SKM-1 treated with dmso at 0.1 percent for 144 hours (cell line): ENCODE data around the gene WNT3A.
"Not testable (repeated sequence)": the region's sequence is repeated elsewhere in the genome, so short reads cannot be mapped to it uniquely, and the experiment has no call there.

Experiments
- DNase-seq: peaks from one replicate; lab custom pipeline; 2025; ENCODE audit not compliant: unreplicated experiment; lab: John Stamatoyannopoulos, UW

Gene WNT3A, protein sequence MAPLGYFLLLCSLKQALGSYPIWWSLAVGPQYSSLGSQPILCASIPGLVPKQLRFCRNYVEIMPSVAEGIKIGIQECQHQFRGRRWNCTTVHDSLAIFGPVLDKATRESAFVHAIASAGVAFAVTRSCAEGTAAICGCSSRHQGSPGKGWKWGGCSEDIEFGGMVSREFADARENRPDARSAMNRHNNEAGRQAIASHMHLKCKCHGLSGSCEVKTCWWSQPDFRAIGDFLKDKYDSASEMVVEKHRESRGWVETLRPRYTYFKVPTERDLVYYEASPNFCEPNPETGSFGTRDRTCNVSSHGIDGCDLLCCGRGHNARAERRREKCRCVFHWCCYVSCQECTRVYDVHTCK

DNA sequence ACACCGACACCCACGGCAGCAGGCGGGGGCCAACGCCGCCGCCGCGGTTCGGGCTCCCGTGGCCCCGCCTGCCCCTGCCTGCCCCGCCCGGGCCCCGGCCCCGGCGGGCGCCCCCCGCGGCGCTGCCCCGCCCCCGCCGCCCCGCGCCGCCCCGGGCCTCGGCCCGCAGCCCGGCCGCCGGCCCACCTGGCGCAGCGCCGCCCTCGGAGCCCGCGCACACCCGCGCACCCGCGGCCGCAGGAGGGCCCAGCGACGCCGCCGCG lies at the start of gene WNT3A:
TSS of gene WNT3A (plus strand) at position 213 of the 263 bp plus-strand sequence. CDS start 131 bp downstream, outside the sequence.
- DNase-seq = no peak

DNA sequence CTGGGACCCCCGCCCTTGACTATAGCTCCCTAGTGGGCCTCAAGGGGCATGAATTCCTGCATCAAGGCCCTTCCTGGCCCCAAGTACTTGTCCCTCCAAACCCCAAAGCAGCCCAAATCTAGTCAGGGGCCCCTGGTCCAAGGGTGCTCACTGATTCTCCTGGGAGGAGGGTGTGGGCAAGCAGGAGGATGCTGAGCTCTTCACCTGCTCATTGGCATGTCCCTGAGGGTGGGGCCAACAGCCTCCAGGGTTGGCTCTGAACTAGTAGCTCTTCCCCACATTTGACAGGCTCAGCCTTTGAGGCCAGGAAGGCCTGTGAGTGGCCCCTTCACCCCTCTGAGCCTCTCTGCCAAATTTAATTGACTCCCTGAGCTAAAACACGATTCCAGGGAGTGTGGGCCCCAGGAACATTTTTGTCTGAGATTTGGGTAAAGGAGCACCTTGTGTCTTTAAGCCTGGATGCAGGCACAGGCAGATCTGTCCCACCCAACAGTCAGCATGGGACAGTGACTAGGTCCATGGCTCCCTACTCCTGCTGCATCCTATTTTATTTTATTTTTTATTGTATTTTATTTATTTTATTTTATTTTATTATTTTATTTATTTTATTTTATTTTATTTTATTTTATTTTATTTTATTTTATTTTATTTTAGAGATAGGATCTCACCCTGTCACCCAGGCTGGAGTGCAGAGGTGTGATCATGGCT lies 48.0 kb upstream of the WNT3A start:
- no peak for DNase-seq

GRCh38 chr1:227959325-227959860 lies 47.4 kb upstream of the WNT3A start:
- no peak for DNase-seq

DNA sequence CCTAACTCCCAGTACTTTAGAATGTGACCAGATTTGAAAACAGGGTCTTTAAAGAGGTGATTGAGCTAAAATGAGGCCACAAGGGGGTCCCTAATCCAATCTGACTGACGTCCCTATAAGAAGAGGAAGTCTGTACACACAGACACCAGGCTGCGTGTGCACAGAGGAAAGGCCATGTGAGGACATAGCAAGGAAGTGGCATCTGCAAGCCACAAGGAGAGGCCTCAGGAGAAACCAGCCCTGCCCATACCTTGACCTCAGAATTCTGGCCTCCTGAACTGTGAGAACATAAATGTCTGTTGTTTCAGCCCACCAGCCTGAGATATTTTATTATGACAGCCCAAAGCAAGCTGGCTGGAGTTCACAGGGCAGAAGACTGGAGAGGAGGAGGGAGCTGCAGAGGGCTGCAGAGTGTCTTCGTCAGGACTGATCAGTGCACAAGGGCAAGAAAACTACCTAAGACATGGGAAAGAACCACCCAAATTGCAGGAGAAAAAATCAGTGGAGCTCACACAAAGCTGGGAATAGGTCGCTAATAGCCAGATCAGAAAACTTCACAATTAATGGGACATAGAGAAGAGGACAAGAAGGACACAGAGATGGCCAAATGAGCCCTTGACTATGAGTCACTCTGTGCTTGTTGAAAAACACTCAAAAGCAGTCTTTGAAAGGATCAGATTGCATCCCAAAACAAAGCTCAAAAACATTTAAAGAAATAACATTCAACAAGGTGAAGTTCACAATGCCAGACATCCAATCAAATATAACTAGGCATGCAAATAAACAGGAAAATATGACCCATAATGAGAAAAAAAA lies 44.9 kb upstream of the WNT3A start:
- peak; percentile 86 for DNase-seq

GRCh38 chr1:227966733-227967132 lies 40.1 kb upstream of the WNT3A start:
- DNase-seq = not testable (repeated sequence)

DNA sequence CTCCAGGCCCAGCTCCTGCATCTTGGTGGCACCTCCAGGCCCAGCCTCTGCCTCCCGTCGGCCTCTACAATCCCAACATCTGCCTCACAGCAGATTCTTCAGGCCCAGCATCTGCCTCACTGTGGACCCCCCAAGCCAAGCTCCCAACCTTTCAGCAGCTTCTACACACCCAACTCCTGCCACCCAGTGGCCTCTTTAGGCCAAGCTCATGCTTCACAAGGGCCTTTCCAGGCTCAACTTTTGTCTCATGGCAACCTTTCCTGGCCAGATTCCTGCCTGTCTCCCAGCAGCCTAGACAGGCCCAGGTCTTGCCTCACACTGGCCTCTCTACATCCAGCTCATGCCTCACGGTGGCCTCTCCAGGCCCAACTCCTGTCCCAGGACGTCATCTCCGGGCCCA lies 39.0 kb upstream of the WNT3A start:
- not testable (repeated sequence) for DNase-seq

DNA sequence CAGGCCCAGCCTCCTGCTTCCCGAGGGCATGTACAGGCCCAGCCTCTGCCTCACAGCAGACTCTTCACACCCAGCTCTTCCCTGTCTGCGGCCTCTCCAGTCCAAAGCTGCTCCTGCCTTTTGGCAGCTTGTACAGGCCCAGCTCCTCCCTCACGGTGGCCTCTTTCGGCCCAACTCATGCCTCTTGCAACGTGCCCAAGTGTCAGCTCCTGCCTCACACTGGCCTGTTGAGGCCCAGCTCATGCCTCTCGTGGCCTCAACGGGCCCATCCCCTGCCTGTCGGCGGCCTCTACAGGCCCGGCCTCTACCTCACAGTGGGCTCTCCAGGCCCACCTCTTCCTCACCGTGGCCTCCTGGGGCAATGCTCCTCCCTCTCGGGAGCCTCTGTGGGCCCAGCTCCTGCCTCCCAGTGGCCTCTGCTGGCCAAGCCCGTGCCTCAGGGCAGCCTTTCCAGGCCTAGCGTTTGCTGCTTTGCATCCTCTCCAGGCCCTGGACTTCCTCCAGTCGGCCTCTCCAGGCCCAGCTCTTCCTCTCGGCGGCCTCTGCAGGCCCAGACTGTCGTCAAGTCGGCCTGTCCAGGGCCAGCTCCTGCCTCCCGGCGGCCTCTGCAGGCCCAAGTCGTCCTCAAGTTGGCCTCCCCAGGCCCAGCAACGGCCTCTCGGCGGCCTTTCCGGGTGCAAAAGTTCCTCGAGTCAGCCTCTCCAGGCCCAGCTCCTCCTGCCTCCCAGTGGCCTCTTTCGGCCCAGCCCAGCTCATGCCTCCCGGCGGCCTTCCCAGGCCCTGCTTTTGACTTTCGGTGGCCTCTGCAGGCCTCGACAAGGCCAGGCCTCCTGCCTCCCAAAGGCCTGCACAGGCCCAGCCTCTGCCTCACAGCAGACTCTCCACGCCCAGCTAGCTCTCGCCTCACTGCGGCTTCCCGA lies 36.5 kb upstream of the WNT3A start:
- DNase-seq = not testable (repeated sequence)

DNA sequence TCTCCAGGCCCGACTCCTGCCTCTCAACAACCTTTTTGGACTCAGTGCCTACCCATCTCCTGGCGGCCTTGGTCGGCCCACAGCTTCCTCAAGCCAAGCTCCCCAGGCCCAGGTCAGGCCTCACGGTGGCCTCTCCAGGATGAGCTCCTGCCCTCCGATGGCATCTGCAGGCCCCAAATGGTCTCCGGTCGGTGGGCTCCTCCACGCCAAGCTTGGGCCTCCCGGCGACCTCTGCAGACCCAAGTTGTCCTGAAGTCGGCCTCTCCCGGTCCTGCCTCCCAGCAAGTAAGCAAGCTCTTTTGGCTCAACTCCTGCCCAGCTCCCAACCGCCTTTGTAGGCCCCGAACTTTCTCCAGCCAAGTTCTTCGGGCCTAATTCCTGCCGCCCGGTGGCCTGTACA lies 35.6 kb upstream of the WNT3A start:
- DNase-seq = not testable (repeated sequence)

DNA sequence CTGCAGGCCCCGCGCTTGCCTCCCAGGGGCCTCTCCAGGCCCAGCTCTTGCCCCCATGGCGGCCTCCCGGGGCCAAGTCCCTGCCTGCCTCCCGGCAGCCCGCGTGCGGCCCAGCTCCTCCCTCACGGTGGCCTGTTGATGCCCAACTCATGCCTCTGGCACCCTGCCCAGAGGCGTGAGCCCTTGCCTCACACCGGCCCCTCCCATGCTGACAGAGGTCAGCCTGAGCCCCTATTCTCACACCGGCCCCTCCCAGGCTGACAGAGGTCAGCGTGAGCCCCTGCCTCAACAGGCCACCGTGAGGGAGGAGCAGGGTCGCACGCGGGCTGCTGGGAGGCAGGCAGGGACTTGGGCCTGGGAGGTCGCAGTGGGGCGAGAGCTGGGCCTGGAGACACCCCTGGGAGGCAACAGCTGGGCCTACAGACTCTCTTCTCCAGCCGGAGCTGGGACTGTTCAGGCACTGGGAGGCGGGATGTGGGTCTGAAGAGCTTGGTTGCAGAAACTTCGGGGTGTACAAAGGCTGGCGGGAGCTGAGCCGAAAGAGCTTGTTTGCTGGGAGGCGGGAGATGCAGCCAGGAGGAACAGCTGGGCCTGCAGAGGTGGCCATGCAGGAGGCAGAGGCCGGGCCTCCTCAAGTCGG lies 35.0 kb upstream of the WNT3A start:
- not testable (repeated sequence) for DNase-seq

- DNase-seq = not testable (repeated sequence)
These were observed 34.5 kb upstream of the WNT3A start for GRCh38 chr1:227972283-227972679.

DNA sequence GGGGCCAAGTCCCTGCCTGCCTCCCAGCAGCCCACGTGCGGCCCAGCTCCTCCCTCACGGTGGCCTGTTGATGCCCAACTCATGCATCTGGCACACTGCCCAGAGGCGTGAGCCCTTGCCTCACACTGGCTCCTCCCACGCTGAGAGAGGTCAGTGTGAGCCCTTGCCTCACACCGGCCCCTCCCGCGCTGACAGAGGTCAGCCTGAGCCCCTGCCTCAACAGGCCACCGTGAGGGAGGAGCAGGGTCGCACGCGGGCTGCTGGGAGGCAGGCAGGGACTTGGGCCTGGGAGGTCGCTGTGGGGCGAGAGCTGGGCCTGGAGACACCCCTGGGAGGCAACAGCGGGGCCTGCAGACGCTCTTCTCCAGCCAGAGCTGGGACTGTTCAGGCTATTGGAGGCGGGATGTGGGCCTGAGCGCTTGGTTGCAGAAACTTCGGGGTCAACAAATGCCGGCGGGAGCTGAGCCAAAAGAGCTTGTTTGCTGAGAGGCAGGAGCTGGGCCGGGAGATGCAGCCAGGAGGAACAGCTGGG lies 33.9 kb upstream of the WNT3A start:
- DNase-seq = not testable (repeated sequence)

- DNase-seq = not testable (repeated sequence)
These were observed 33.0 kb upstream of the WNT3A start for GRCh38 chr1:227973724-227974288.

GRCh38 chr1:227975583-227976283 lies 31.1 kb upstream of the WNT3A start:
- DNase-seq = not testable (repeated sequence)

- DNase-seq = no peak
These were observed 19.6 kb upstream of the WNT3A start for GRCh38 chr1:227987181-227987580.

DNA sequence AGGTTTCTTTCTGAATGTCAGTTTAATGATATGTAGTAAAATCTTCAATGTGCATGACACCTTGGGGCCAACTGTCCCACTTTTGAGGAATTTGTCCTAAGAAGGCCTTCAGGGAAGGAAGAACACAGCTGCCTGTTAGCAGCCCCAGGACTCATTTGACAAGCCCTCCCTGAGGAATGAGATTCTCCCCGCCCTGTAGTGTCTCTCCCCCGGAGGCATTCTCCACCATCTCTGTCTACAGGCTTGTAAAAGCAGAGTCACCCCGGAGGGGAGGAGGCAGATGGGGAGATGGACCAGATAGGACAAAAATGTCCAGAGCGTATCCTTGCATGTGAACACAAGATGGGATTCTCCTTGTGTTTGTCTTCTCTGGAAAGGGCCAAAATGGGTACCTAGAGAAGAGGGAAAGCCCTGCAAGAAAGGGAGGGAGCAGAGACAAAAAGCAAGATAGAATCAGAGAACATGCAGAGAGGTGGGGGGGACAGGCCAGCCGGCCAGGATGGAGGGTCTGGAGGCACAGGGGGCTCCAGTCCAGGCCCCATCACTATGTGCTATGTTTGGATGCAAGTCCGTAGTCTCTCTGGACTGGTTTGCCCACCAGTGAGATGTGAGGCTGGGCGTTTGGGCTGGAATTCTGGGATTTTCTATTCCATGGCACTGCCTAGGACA lies 12.0 kb upstream of the WNT3A start:
- no peak for DNase-seq

DNA sequence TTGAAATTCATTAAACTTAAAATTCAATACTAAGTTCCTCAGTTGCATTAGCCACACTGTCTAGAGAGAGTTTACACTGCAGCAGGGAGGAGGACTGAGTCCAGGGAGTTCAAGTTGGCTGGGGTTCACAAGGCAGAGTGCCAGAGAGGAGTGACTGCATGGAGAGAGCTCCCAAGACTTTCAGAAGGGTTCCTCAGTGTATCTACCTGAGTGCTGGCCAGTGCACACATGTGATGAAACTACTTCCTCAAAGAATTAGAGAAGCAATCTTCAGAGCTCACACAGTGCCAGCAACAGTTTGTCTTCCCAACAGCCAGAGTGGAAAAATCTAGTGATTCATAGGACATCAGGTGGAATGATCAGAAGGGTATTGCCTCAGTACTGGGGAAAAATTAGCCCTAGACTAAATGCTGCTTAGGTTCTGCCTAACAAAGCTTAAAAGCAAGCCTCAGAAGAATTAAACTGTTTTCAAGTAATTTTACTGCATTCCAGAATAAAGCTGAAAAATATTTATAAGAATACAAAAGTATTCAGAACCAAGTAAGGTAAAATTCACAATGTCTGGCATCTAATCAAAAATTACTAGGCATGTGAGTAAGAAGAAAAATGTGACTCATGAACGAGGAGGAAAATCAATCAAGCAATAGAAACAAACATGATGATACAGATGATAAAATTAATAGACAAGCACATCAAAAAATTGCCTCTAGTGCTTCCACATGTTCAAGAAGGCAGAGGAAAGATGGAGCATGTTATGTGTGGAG lies 10.4 kb upstream of the WNT3A start:
- no peak for DNase-seq

DNA sequence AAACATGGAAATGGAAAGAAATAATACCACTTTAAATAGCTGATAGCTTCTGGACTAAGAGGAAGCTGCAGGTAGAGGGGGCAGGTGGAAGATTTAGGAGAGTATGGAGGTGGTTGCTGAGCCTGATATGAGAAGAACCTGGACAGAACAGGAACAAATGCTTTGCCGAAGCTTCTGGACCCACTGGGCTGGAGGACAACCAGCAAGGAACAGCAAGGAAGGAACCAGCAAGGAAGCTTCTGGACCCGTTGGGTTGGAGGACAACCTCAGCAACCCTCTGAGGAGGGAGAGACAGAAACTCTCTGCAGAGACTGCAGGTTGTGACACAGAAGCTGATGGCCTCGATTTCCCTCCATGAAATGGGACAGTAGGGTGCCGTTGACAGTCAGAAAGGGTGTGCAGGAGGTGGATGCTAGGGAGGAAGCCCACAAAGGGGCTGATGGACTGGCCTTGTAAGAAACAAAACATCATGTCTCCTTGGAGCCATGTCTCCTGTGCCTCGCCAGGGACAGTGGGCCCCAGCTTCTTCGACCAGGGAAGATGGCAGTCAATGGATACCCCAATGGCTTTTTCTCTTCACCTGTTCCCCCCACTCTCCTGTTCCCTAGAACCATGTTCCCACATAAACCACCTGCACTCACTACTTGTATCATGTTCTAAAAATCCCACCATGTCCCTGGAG lies 8.3 kb upstream of the WNT3A start:
- no peak for DNase-seq
